Measurements from ENCODE around the gene BTBD9.

BTBD9 gene

DNA sequence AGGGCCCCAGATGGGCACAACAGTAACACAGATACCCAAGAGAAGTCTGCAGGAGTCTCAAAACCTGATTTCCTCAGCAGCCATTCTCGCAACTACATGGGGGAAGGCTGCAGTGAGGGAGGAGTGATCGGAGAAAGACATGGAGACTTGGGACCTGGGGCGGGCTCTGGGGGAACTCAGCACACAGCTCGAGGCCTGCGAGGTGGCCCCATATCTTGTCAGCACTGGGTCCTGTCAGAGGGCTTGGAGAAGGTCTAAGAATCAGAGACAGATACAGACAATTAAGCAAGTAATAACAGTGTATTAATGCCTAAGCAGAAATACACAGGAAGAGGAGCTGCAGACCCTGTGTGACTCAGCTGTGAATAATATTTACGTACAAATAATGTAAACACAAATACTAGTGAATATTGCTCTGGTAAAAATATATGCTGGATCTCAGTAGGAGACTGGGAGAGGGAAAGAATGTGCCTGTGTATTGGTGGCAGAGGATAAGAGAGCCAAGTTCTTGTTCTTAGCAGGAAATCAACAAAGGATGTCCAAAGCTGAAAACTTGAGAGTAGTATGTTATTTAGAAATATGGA is 484.0 kb downstream of the BTBD9 start:
- FAIRE-seq = no peak

DNA sequence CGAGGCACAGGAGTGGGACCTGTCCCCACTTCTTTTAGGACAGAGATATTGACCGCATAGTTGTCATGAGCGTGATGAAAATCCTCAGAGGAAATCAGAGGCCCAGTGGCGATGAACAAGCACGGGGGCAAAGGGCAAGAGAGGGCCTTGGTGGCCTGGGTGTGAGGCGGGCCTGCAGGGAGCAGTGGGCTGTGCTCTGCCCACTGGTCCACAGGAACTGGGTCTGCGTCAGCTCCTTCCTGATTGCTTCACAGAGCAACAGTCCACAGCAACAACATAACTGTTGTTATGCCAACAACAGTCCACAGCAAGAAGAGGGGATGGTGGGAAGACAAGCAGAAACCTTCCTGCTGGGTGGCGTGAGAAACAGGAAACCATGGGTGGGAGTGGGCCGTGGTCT is 484.6 kb downstream of the BTBD9 start:
- no peak for FAIRE-seq

DNA sequence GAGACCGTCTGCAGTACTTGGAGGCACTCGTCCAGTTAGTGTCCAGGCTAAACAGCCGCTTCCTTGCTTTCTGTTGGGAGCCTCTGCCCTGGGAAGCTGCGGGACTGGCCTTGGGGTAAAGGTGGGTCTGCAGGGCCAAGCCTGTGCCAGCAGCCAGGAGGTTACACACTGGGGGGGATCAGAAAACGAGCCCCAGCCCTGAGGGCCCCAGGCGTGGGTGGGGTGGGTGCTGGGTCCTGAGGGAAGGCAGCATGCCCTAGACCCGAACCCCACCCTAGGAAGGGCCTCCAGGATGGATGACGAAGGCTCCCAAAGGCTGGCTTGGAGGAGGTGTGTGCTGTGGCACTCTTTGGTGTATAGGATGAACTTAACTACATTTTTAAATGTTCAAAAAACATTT is 485.0 kb downstream of the BTBD9 start:
- FAIRE-seq = no peak

DNA sequence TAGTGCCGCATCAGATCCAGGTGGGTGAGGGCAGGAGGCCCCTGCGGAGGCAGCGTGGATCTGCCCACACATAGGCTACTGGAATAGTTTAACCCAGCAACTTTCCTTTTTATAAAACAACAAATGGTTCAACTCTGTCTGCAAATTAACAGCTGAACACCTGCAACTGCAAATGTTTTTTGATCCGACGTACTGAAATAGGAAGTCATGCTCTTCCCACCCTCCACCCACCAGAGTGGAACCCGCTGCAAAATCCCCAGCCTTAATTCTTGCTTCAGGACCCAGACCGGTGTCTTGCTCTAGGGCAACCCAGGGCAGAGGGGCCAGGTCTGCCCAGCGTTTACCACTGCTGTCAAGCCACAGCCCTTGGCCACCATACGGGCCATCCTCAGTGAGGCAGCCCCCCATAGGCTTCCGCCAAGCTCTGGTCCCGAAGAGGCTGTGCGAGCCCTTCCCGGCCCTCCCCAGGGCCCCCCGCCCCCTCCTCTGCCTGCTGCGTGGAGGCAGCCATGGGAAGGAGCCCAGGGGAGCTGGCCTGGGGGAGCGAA is 485.9 kb downstream of the BTBD9 start:
- FAIRE-seq = no peak

DNA sequence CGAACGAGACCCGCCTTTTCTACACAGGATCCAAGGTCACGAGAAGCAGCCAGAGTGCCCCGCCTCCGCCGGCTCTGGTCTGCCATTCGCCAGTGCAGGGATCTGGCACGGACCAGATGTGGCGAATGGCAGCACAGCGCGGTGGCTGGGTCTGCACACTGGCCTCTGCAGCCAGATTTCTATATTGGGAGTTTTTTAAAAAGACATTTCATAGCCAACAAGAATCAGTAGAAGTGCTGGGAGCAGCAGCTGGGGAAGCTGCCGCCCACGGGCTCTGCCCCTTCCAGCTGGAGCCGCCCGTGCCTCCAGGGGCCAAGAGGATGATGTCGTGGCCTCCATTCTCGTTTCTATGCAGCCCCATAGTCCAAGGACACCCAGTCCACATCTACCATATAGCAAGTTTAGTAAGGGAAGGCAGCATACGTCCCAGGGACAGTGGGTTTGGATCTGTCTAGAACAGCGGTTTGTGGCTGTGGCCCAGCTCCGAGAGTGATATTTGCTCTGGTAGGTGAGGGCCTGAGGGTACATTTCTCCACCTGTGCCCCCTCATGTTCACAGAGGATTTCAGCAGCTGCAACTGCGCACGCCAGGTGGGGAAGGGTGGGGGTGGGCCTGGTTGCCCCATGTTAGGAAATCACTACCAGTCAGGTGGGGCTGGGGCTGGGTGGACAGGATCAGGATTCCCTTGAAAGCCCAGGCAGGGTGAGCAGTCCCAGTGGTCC is 486.5 kb downstream of the BTBD9 start:
- FAIRE-seq = no peak

DNA sequence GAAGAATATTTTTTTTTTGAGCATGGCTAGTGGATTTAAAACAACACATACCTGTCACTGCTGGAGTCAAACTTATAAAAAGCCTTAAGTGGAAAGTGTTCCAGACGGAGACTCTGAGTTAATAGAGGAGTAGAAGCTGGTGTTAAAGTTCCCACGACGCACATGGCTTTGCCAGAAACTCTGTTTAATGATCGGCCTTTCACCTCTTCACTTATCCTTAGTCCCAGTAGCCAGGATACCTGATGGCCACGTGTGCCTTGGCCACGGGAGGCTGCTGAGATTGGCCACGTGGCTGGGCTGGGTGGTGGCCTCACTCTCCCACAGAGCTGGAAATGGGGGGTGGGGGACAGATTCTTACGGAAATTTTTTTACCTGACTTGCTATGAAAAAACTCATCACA is 487.1 kb downstream of the BTBD9 start:
- no peak for FAIRE-seq

DNA sequence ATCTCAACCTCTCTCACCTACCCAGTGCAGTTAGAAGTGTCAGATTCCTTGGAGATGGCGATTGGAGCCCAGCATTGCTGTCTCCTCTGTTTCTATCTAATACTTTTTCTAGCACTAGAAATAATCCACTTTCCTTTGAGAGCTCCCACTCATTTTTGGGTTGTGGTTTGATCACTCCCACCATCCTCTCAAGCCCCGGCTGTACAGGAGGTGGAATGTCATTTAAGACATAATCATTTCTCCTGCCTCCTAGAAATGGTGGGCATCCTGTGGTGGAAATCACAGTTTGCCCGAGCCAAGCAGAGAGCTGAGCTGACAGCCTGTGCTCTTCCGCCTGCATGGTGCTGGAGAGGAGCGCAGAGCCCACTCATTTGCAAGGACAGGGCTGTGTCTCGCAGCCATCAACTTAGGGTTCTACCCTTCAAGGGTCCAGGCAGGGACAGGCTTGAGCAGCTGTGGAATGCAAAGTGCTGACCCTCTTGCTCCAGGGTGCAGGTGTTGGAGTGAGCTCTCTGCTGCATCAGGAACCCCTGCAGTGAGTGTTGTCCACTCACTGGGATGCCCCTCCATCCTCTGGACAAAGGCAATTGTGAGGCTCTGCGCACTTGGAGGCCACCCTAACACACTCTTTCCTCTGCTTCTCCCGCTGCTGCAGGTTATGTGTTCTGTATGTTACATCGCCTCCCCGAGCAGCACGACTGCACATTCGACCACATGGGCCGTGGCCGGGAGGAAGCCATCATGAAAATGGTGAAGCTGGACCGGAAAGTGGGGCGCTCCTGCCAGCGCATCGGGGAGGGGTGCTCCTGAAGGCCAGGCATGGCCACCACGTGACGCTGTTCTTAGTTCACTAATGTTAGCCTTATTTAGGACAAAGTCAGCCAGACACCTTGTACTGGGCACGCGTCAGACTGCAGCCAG is 487.9 kb downstream of the BTBD9 start:
- no peak for FAIRE-seq

DNA sequence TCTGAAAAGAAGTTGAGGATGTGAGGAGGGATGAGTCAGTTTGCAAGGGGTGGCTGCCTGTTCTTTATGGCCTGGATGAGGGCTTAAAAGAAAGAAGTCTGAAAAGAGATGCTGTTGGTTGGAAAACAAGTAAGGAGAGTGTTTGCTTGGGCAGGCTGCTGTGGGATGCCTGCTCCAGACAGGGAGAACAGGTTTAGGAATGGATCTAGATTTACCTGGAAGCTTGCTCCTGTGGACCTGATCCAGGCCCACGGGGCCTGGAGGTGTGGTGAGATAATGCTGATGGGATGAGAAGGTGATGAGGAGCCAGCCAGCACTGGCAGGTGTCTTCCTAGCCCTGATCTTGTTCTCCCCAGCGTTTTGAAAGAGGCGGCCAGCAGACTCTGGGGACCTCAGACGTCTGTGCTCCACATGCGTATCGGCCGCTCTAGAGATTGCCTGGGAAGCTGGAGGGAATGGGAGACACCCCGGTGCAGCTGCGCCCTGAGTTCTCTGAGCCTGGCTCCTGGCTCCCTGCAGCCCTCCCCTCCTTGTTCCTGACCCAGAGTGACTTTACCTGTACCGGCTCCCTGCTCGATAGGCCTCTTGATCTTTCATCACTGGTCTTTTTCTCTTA is 488.9 kb downstream of the BTBD9 start:
- no peak for FAIRE-seq

DNA sequence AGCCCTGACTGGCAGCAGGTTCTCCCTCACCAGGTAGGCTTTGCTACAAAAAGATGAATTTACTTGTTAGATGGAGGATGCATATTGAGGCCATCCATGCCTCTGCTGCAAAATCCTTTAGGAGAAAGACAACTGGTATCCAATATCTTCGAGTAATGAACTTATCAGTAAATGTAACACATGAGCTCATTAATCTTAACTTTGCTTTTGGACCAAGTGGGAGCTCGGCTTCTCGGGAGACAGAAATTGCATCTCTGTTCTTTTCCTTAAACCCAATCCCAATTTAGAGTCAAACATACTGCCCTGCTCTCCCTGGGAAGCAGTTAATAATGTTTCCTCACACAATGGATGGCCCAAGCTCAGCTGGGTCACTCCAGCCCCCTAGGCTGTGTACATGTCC is 489.7 kb downstream of the BTBD9 start:
- FAIRE-seq = no peak

DNA sequence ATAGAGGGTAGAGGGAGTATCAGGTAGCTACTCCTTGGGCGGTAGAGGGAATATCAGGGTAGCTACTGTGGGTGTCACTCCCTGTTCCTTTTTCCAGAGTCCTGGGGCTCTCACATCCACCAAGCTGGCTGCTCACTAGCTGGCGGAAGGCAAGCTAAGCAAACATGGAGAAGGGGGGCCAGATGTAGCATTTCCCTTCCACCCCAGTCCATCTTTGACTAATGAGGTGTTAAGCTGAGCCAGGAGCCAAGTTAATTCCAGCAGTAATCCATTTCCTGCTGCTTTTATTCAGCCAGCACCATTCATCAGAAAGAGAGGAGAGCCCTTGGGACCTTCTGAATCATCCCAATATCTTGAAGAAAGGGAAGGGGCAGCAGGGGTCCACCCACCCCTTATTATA is 490.2 kb downstream of the BTBD9 start:
- no peak for FAIRE-seq

DNA sequence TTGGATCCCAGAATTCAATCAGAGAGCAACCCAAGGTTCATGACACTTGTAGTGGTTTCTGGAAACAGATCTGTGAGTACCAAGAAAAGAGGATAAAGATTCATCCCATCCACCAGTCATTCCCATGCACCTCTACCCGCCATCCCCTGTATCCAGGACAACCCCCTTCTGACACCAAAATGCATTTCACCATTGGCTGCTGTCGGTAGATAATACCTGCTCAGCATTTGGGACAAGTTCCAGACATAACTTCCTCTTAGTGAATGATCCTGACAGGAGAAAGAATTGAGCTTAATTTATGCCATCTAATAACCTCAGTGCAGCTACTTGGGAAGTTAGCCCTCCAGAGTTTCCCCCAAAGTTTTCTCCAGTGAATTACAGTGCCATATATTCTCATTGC is 491.1 kb downstream of the BTBD9 start:
- FAIRE-seq = no peak

DNA sequence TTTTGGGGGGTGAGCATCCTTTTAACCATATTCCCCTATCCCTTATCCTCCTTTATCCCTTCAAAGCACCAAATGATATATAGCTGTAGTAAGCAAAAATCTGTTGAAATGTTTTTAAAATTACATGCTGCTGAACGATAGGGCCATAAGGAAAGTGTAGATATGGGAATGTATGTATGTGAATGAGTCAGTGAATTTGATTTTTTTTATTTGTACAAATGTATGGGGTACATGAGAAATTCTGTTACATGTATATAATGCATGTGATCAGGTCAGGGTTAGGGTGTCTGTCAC is 493.0 kb downstream of the BTBD9 start:
- no peak for FAIRE-seq

DNA sequence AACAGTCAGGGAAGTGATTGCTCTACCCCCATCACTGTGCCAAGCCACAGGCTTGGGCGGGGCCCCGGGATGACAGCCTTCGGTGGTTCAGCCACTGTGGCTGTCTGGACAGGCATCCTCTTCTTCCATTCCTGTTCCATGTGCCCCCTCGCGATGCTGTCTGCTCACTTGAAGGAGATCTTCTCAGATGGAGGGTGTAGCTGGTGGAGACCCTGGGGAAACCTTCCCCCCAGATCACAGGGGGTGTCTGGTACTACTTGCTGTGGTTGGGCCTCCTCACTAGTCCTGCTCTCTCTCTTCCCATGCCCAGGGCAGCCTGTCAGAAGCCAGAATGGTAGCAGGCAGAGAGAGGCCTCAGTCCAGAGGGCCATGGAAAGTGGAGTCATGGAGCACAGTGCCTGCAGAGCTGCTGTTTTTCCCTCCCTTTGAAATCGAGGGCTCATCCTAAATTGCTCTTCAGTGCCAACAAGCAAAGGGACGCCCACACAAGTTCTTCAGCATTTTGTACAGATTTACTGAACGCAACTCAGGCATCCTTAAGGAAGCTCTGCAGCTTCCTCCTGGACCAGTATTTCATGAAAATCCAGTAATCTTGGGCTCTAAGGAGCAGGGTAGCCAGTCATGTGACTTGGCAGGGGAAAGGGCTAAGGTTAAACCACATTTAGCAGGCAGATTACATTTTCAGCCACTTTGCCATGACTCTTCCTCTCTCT is 493.6 kb downstream of the BTBD9 start:
- FAIRE-seq = no peak

DNA sequence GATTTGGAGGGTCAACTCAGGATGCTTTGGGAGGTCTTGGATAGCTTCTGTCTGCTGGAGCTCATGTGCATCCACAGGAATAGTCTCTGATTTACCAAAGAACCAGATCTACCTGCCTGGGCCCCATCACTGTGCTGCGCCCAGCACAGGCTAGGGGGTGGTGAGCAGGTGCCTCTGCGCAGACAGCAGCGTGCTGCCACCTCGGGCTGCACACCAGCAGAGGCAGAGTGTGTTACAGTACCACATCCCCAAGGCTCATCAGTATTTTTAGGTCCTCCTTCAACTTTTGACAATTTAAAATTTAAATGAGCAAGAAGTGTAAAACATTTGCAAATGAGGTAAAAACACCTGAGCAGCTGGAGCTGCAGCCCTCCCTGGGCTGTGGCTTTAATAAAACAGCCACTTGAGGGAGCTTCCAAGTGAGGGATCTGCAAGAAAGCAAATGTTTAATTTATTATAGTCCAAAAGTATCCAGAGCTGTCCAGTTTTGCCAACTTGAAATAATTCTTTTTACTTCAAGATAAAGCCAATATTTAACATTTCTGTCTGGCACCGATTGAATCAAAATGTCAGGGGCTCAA is 495.3 kb downstream of the BTBD9 start:
- no peak for FAIRE-seq

DNA sequence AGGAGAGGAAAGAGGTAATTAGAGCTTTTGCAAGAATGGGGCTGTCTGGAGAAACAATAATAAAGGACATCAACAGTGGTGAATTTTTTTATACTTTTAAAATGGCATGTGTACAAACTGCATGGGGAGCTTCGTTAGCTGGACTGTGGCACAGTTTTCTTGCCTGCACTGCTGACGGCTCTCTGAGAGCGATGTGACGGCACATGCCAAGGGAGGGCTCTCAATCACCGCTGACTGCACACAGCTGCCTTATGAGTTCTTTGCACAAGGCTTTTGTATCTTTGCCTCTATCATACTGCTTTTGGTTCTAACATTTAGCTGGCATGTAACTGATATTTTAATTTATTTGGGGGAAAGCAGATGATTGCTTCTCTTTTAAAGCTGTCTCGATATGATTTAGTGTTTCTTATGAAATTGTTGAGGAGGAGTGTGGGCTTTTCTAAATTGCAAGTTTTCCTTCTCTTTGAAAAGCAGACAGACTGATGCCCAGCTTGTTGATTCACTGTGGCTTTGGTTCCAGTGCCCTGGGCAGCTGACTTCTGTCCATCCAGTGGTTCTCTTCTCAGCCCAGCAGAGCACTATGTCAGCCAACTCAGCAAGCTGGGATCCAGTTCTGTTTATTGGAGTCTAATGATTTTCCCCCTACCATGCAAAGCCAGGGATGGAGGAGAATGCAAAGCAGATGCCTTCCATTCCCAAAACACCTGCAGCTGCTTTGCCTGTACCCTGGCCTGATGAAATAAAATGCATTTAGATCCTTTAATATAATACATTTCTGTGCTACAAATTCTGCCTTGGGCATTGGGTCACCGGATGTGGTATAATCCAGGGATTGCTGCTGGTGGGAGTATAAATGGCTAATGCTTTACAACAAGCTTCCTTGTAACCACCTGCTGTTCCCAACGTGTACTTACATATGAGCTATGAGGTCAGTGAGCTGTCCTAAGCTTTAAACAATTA is 496.3 kb downstream of the BTBD9 start:
- FAIRE-seq = no peak

DNA sequence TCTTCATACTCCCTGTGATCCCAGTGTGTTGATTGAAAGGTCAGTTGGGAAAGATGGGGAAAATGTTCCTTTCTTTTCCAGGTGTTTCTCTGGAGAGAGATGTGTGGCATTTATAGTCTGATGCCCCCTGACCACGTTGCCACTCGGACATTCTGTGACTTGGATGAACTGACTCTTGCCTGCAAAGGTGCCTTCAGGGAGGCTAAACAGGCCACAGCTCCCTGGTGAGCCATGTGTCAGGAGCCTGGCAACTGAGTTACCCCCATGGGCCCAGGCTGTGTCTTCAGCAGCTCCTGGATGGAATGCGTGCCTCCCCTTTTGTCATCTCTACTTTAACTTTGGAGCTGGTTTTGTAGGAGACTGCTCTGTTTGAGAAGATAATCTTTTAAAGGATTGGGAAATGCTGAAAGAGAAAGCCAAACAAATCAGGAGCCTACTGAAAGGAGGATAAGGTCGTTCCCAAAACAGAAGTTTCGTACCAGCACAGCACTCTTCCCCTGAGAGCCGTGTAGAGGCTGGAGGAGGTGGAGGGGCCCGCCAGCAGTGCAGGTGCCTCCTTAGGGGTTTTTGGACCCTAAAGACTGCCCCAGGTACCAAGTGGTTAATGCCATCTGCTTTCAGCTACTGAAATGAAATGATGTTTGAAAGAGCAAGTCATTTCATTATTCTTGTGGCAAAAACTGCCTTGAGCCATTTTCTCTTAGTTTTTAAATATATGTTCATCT is 497.4 kb downstream of the BTBD9 start:
- no peak for FAIRE-seq

DNA sequence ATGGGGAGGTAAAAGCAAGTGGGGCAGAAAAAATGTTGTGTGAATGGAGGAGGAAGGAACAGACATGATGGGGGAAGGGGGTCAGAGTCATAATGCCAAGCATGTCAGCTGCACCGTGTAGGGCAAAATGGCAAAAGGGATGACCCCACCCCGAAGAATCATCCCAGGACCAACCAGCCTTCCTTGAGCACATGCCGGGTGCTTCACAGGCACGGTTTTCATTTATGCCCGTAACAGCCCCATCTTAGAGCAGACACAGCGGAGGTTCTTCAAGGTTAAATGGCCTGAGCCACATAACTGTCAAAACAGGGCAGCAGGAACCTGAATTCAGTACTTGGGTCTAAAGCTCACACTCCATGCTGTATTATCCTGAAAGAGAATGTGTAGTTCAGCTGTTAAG is 498.0 kb downstream of the BTBD9 start:
- FAIRE-seq = no peak

DNA sequence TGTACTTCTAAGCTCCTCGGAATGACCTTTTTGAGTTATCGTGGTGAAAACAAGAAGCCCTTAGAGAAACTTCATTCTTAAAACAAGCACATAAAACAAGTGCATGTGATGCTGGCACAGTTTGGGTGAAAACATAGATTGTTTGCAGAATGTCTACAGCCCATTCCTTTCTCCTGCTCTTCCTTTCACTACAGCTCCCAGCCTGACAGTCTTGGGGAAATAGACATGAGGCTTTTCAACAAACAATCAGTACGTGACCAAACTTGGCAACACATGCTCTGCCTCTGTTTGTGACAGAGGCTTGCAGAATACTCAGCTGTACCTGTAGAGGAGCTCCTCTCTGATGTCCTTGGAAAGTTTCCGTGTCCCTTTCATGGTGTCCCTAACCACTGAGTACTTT is 498.6 kb downstream of the BTBD9 start:
- FAIRE-seq = no peak

DNA sequence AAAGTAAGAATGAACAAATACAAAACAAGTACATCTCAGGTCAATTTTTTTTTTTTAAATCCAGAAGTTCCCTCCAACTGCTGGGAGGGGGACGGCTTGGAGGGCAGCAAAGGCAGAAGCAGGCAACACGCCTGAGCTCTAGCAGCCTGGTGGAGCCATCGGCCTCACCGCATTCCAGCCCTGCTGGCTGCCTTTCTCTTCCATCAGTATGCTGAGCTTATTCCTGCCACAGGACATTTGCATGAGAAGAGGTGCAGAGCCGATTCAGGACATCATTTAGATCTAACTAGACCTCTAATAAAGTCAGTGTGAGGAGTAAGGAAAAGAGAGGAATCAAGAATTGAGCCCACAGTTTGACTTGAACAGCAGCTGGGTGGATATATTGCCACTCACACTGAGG is 501.4 kb downstream of the BTBD9 start:
- no peak for FAIRE-seq

DNA sequence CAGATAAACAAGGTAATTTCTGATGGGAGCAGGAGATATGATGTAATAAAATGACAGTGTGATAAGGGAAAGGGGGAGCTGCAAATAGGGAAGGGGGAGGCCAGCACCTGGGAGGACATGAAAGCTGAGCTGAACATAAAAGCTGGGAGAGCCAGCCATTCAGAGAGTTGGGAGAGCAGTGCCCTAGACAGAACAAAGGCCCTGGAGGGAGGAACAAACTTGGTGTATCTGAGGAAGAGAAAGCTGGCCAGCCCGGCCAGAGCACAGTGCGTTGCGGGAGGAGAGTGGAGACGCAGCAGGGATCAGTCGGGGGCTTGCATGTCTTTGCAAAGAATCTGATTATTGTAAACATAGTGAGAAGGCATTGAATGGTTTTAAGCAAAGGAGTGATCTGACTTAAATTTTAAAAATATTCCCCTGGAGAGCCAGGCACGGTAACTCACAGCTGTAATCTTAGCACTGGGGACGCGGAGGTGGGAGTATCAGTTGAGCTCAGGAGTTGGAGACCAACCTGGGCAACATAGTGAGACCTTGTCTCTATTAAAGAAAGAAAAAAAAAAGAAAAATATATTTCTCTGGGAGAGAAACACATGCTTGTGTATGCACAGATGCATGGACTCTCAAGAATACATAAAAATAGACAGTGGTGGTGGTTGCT is 502.0 kb downstream of the BTBD9 start:
- FAIRE-seq = no peak

All from colon (tissue), 2 donors.